SKM-1 (cell line): ENCODE measurements around the gene ITM2C.

Source experiments
- DNase-seq: peaks from one replicate; lab custom pipeline; 2025; ENCODE audit not compliant: unreplicated experiment; lab: John Stamatoyannopoulos, UW

The ITM2C gene

DNA sequence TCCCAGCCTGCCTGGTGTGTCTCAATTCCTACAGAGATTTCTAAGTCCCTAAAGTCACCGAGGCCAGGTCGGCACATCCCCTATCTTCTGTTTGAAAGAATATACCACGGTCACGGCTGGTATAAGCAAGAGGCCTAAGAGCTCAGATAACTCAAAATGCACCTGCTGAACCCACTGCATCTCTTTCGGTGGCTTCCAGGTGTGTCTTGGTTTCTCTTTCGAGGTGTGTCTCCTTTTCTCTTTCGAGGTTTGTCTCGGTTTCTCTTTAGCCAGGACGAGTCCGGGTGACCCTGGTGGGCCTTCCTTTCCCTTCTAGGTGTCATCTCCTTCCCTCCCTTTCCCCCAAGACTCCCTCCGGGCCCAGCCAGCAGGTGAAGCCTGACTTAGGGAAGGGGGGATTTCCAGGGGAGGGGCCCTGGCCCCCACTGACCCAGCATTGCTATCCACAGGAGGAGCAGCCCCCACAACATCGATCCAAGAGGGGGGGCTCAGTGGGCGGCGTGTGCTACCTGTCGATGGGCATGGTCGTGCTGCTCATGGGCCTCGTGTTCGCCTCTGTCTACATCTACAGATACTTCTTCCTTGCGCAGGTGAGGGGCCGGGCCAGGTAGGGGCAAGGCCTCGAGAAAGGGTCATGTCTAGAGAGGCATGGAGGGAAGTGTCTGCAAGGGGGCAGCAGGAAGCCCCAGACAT, 8.4 kb downstream of the ITM2C start:
- DNase-seq = no peak

DNA sequence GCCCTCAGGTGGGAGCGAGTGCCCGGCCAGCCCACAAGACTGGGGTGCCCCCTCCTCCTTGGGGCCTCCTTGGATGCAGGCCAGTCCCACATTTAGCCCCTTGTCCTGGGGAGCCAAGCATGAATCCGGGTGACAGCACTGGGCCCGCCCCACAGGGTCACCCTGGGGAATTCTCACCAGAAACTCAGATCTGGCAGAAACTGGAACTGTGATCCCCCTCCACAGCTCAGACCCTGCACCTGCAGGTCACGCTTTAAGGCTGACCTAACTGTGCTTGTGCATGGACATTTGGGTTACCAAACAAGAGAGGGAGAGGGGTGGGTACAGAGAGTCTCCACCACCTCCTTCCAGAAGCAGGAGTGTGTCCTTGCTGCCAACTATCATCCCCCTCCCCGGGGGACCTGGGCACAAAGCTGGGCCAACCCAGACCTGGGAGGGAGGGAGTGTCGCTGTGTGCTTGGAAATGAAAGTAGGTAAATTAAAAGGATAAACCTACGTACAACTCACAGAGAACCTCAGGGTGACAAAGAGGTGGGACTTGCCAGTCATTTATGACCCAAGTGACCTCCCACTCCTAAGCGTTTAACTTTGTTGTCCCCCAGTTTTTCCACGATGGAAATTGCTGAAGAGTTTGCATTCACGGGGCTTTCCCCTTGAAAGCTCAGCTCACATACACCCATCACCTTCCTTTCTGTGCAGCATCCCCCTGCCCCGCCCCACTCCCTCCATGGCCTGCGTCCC, 9.1 kb downstream of the ITM2C start:
- no peak for DNase-seq

DNA sequence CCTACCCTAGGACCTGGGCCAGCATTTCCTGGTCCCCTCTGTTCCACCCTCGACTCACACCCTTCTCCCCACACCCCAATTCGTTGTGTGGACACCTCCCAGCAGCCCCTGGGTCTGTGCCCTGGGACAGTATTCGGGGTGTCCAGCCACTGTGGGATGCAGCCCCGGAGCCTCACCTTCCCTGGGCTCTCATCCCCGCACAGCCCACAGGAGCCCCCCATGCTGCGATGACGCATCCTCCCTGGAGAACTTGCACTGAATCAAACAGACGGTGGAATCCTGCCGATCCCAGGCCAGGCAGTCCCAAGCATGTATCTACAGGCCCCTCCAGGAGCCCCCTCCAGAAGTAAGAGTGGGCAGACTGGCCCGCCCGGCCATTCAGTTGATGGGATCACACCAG, 9.7 kb downstream of the ITM2C start:
- no peak for DNase-seq

DNA sequence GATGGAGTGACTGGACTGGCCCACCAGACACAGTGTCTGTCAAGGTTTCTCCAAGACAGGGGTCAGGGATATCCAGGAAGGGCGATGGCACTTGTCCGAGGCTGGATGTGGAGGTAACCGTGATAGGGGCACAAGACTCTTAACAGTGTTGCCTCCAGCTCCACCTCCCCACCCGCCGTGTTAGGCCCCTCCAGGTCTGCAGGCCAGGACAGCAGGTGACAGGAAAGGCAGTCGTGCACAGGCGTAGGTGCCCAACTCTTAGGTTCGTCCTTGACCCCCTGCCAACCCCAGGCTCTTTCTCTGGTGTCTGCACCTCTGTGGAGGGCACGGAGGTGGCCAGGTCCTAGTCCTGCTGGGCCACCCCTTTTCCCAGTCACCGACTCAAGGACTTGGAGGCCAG, 10.1 kb downstream of the ITM2C start:
- no peak for DNase-seq

DNA sequence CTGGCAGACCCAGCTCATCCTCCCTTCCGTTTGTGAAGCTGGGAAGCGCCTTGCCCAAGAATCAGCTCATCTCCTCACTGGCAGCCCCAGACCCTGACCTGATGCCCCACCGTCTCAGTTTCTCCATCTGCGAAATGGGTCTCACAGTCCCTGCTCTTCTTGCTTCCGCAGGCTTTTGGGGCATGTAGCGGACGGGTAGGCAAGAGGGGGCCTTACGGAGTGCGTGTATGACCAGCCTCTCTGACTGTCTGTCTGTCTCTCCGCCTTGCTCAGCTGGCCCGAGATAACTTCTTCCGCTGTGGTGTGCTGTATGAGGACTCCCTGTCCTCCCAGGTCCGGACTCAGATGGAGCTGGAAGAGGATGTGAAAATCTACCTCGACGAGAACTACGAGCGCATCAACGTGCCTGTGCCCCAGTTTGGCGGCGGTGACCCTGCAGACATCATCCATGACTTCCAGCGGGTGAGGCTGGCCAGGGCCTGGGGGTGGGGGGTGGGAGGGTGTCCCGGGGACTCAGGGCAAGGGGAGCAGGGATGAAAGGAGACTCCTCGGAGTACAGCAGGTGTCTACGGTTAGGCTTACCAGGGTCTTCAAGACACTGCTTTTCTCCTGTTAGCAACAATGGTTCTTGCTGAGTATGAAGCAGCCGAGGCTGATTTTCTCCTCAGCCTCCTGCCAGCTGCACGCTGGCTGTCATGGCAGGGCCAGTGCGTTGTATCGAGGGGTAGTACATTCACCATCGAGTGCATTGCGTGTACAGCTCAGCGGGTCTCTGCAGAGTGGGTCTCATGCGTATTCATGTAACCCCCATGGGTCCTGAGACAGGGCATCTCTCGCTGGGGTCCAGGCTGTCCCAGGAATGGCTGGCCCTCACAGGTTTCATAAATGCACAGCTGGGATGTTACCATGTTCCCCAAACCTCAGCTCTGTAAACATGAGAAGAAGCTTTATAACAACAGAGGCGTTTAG, 10.9 kb downstream of the ITM2C start:
- no peak for DNase-seq

DNA sequence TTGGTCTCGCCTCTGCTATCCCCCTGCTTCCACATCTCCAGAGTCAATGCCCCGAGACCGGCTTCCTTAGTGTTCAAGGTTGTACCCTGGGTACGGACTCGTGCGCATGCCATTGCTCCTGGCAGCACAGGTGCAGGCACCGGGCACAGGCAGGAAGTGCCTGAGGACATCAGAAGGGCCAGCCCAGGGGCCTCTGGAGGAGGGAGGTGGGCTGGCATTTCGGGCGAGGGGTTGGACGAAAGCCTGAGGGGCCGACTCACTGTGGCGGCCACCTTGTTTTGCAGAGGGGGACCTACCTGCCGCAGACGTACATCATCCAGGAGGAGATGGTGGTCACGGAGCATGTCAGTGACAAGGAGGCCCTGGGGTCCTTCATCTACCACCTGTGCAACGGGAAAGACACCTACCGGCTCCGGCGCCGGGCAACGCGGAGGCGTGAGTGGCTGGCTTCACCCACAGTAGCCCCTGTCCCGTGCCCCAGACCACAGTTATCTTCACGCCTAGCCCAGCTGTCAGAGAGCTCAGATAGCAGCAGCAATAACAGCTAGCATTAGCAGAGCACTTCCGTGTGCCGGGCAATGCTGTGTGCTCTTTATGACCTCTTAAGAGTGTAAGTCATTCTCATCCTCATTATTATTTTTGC, 12.5 kb downstream of the ITM2C start:
- DNase-seq = no peak

DNA sequence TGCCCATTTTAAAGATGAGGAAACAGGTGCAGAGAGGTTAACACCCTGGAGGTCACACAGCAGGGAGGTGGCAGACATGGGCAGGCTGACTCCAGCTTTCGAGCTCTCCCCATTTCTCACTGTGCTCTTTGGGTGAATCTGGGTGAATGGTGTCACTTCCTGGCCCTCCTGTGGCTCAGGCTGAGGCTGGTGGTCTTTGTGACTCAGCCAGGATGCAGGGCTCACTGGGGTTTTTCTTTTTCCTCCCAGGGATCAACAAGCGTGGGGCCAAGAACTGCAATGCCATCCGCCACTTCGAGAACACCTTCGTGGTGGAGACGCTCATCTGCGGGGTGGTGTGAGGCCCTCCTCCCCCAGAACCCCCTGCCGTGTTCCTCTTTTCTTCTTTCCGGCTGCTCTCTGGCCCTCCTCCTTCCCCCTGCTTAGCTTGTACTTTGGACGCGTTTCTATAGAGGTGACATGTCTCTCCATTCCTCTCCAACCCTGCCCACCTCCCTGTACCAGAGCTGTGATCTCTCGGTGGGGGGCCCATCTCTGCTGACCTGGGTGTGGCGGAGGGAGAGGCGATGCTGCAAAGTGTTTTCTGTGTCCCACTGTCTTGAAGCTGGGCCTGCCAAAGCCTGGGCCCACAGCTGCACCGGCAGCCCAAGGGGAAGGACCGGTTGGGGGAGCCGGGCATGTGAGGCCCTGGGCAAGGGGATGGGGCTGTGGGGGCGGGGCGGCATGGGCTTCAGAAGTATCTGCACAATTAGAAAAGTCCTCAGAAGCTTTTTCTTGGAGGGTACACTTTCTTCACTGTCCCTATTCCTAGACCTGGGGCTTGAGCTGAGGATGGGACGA, 13.2 kb downstream of the ITM2C start:
- no peak for DNase-seq

DNA sequence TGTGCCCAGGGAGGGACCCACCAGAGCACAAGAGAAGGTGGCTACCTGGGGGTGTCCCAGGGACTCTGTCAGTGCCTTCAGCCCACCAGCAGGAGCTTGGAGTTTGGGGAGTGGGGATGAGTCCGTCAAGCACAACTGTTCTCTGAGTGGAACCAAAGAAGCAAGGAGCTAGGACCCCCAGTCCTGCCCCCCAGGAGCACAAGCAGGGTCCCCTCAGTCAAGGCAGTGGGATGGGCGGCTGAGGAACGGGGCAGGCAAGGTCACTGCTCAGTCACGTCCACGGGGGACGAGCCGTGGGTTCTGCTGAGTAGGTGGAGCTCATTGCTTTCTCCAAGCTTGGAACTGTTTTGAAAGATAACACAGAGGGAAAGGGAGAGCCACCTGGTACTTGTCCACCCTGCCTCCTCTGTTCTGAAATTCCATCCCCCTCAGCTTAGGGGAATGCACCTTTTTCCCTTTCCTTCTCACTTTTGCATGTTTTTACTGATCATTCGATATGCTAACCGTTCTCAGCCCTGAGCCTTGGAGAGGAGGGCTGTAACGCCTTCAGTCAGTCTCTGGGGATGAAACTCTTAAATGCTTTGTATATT, 14.0 kb downstream of the ITM2C start:
- no peak for DNase-seq

DNA sequence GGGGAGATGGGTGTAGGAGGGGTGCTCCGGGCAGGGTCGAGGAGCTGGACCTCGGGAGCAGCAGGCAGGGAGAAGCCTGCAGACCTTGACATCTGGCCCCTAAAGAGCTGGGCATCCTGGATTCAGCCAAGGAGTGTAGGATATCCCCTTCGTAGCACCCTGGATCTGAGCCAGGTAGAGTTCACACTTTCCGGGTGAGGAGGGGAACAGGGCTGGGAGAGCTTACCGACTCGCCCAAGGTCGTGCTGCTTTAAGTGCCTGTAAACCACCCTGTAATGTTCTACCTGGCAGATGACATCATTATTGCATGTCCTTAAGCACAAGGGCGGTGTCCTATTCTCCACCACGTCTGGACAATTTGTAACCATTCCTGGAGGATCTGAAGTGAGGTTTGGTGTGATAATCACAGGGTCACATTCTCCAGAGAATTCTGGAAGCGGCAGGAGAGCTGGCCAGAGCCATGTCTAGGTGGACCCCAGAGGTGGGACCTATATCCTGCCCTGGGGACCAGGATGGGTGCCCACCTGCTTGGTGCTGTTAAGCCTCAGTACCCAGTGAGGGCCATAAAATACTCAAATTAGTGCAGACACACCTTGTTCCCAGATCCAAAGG, 14.6 kb downstream of the ITM2C start:
- no peak for DNase-seq

DNA sequence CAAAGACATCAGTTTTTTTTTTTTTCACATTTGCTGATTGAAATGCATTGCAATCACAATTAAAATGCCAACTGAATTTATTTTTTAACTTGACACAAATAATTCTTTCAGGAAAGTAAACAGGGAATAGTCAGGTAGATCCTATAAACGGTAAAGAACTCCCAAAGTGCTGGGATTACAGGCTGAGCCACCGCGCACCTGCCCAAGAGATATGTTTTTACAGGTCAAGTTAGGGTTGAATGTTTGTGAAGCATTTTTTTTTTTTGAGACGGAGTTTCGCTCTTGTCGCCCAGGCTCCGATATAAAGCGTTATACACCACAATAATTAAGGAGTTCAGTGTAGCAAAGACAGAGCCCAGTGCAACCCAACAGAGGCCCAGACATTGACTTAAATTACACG, 15.1 kb downstream of the ITM2C start:
- no peak for DNase-seq

DNA sequence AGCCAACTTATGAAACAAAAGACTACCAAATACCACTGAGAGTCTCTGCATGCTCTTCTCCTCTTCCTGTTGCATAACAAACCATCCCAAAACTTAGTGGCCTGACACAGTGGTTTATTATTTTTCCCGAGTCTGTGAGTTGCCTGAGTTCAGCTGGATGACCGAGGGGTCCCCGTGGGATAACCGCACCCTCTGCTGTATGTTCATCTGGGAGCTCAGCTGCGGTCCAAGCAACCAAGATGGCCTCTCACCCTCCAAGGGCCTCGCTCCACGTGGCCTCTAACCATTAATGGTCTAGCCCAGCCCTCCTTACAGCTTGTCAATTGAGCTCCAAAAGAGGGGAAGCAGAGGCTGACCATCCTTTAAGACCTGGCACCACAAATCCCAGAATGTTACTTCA, 17.1 kb downstream of the ITM2C start:
- DNase-seq = no peak

DNA sequence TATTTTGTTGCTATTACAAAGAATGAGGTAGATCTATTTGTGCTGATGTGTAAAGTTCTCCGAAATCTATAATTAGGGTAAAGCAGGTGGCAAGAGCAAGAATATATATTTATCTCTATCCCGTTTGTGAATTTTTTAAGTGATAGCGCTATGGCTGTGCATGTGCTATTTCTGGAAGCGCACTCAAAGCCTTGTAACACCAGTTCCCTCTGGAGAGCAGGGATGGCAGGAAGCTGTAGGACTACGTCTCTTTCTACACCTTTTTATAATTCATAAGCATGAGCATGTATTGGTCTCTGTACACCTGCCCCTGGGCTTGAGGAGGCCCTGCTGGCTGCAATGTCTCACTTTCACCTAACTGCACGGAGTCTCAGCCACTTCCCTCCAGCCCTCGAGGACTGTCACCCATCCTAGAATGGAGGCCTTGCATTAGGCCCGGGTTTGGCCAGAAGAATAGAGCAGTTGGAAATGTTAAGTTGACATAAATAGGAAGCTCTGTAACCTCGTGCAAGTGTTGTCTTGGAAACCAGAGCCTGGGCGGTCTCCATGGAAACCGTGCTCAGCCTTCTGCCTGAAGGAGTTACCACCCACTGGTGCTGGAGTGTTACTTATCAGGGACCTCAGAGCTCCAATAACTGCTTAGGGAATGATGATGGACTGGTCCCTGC, 20.9 kb downstream of the ITM2C start:
- DNase-seq = no peak

DNA sequence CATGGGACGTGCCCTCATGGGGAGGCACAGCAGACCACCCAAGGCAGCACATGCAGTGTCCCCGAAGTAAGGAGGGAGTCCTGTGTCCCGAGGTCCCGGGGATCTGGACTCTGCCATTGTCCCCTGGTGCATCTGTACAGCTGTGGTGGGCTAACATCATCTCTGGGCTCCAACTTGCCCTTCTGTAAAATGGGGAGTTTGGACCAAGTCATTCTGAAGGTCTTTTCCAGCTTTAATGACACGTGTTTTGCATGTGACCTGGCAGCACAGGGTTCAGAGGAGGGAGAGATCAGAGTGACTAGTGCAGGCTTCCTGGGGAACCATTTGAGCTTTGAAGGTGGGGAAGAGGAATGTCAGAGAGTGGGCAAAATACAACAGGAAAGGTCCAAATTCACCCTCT, 21.5 kb downstream of the ITM2C start:
- no peak for DNase-seq

DNA sequence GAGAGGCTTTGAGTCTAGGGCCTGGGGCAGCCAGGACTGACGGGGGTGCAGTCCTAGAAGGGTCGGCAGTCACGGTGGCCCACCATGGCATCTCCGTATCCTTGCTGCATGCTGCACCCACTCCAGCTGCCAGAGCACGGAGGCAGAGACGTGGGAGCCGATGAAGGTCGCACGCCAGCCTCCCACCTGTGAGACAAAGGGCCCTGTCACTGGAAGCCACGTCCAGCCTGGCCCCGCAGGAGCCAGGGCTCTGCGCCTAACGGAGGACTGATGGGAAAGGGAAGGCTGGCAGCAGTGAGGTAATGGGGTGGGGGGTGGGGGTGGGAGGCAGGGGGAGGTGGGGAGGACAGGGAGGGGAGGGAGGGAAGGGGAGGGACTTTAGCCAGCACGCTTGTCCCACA, 21.9 kb downstream of the ITM2C start:
- DNase-seq = no peak

DNA sequence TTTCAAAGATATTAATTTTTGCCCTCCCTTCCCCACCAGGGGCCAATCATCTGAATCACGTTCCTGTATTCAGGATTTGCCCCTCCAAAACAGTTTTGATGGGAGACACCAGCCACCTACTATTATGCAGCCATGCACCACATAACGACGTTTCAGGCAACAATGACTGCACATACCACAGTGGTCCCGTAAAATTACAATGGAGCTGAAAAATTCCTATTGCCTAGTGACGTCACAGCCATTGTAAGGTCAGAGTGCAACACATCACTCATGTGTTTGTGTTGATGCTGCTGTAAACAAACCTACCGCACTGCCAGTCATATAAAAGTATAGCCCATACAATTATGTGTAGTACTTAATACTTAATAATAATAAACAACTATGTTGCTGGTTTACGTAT, 22.6 kb downstream of the ITM2C start:
- no peak for DNase-seq

DNA sequence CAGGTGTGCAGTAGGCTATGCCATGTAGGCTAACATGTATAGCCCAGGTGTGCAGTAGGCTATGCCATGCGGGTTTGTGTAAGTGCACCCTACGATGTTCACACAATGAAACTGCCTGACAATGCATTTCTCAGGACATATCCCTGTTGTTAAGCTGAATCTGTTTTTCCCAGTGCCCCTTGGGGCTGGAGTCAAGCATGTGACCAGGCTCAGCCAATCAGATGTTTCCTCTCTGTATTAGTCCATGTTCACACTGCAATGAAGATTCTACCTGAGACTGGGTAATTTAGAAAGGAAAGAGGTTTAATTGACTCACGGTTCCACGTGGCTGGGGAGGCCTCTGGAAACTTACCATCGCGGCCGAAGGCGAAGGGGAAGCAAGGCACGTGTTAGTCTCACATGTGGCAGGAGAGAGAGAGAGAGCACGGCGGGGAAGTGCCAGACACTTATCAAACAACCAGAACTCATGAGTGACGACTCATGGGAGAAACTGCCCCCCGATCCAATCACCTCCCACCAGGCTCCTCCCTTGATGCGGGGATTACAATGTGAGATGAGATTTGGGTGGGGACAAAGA, 24.2 kb downstream of the ITM2C start:
- no peak for DNase-seq

DNA sequence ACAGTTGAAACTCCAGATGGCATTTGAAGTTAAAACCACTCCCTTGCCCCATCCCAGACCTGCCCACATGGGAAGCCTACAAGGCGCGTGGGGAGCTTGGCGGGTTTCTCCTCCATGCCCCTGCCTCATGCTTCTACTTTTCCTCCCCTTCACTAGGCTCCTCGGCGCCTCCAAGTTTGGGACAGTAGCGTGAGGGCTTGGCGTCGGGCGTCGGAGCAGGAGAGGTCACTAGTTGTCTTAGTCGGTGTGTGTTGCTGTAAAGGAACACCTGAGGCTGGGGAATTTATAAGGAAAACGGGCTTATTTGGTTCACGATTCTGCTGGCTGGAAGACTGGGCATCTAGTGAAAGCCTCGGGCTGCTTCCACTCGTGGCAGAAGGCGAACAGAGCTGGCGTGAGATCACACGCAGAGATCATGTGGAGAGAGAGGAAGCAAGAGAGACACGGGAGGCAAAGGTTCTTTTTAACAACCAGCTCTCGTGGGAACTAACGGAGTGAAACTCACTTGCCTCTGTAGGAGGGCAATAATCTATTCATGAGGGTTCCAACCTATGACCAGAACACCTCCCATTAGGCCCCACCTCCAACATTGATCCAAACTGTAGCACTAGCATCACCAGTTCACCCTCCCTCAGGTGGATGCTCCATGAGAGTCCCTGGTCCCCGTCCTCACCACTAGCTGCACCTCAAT, 25.3 kb downstream of the ITM2C start:
- no peak for DNase-seq

DNA sequence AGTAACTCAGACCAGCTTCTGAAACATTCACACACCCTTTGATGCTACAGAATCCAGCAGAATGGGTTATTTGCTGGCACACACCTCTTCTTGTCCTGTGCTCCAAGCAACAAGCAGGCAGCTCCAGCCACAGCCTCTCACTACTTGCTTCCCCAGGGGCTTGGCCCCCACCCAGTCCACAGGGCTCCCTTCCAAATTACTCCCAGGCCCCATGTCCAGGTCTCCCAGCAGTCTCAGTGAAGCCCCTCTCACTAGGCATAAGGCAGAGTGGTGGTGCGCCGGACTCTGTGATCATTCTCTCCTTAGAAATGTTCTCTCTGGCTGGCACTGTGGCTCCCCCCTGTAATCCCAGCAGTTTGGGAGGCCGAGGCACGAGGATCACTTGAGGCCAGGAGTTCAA, 25.9 kb downstream of the ITM2C start:
- DNase-seq = no peak
